Liver (tissue), 3 donors: ENCODE data around the gene MYO16.

ENCODE experiments used
- EGR1 ChIP-seq, 2 donors: IDR thresholded peaks; 2 replicates each; pipeline ENCODE4 v1.6.1; 2016 to 2018; ENCODE audit warnings: antibody characterized with exemption in 2 of 2, low read depth in 2 of 2
- GABPA ChIP-seq, 2 donors: IDR thresholded peaks in 1 of 2; conservative IDR thresholded peaks in 1 of 2; 2 replicates each; pipeline ENCODE4 v1.6.1; 2016; ENCODE audit warnings: antibody characterized with exemption in 2 of 2, mild to moderate bottlenecking in 1 of 2, moderate library complexity in 1 of 2
- JUND ChIP-seq, 2 donors: IDR thresholded peaks; 2 replicates each; pipeline ENCODE4 v1.6.1; 2016; ENCODE audit warnings: antibody characterized with exemption in 2 of 2
- NR2F2 ChIP-seq: IDR thresholded peaks from 2 replicates; pipeline ENCODE4 v1.6.1; 2016; ENCODE audit warnings: antibody characterized with exemption
- RAD21 ChIP-seq, 2 donors: IDR thresholded peaks; 2 replicates each; pipeline ENCODE4 v1.6.1; 2016; ENCODE audit warnings: antibody characterized with exemption in 2 of 2, mild to moderate bottlenecking in 2 of 2
- SP1 ChIP-seq: IDR thresholded peaks from 2 replicates; pipeline ENCODE4 v1.6.1; 2018; ENCODE audit warnings: antibody characterized with exemption, mild to moderate bottlenecking
- TAF1 ChIP-seq: conservative IDR thresholded peaks from 2 replicates; pipeline ENCODE4 v1.6.1; 2016; ENCODE audit warnings: antibody characterized with exemption, mild to moderate bottlenecking
- YY1 ChIP-seq: IDR thresholded peaks from 2 replicates; pipeline ENCODE4 v1.6.1; 2016; ENCODE audit warnings: antibody characterized with exemption, mild to moderate bottlenecking
- TF ChIP-seq, protein P1 (sequence below): IDR thresholded peaks from 2 replicates; pipeline ENCODE4 v1.6.1; 2016; ENCODE audit warnings: antibody characterized with exemption, mild to moderate bottlenecking
- TF ChIP-seq, protein P2 (sequence below): fragments of 150-350 bp; IDR thresholded peaks from 2 replicates; pipeline ENCODE4 v1.5.1; 2017; ENCODE audit warnings: improper control_type of control experiment, low read depth, low read length; ENCODE audit not compliant: missing input control
- TF ChIP-seq, protein P3 (sequence below): IDR thresholded peaks from 2 replicates; pipeline ENCODE4 v1.6.1; 2016; ENCODE audit warnings: antibody characterized with exemption
- TF ChIP-seq, protein P4 (sequence below): IDR thresholded peaks from 2 replicates; pipeline ENCODE4 v1.6.1; 2016; ENCODE audit warnings: antibody characterized with exemption
- TF ChIP-seq, protein P5 (sequence below): IDR thresholded peaks from 2 replicates; pipeline ENCODE4 v1.6.1; 2016; ENCODE audit warnings: antibody characterized with exemption
- donor health status: healthy.
- donor health status: healthy.

DNA sequence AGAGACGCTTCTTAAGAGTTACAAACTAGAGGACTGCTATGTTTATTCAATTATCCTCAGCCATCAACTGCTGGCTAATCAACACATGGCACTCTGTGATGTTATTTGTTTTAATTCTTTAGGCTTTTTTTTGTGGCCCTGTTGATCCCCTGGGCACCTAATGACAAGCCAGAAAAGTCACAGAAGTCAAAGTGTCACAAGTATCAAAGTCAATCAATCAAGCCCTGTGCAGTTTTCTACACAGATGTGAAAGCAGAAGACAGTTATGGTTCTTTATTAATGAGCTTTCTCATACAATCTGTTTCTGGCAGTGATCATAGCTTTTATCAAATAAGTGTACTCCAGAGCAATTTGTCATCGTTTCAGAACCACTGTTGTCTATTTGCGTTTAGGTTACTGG lies 34.3 kb downstream of the MYO16 start:
- TF ChIP-seq, protein P1, sequence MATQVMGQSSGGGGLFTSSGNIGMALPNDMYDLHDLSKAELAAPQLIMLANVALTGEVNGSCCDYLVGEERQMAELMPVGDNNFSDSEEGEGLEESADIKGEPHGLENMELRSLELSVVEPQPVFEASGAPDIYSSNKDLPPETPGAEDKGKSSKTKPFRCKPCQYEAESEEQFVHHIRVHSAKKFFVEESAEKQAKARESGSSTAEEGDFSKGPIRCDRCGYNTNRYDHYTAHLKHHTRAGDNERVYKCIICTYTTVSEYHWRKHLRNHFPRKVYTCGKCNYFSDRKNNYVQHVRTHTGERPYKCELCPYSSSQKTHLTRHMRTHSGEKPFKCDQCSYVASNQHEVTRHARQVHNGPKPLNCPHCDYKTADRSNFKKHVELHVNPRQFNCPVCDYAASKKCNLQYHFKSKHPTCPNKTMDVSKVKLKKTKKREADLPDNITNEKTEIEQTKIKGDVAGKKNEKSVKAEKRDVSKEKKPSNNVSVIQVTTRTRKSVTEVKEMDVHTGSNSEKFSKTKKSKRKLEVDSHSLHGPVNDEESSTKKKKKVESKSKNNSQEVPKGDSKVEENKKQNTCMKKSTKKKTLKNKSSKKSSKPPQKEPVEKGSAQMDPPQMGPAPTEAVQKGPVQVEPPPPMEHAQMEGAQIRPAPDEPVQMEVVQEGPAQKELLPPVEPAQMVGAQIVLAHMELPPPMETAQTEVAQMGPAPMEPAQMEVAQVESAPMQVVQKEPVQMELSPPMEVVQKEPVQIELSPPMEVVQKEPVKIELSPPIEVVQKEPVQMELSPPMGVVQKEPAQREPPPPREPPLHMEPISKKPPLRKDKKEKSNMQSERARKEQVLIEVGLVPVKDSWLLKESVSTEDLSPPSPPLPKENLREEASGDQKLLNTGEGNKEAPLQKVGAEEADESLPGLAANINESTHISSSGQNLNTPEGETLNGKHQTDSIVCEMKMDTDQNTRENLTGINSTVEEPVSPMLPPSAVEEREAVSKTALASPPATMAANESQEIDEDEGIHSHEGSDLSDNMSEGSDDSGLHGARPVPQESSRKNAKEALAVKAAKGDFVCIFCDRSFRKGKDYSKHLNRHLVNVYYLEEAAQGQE: no peak
- TF ChIP-seq, protein P2, sequence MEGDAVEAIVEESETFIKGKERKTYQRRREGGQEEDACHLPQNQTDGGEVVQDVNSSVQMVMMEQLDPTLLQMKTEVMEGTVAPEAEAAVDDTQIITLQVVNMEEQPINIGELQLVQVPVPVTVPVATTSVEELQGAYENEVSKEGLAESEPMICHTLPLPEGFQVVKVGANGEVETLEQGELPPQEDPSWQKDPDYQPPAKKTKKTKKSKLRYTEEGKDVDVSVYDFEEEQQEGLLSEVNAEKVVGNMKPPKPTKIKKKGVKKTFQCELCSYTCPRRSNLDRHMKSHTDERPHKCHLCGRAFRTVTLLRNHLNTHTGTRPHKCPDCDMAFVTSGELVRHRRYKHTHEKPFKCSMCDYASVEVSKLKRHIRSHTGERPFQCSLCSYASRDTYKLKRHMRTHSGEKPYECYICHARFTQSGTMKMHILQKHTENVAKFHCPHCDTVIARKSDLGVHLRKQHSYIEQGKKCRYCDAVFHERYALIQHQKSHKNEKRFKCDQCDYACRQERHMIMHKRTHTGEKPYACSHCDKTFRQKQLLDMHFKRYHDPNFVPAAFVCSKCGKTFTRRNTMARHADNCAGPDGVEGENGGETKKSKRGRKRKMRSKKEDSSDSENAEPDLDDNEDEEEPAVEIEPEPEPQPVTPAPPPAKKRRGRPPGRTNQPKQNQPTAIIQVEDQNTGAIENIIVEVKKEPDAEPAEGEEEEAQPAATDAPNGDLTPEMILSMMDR: no peak
- TF ChIP-seq YY1 (no peak), RAD21 (IDR thresholded peaks at IDR 0.05) (no peak), JUND (IDR thresholded peaks at IDR 0.05) (no peak), SP1 (no peak), GABPA (IDR thresholded peaks at IDR 0.05 in 1 of 2, conservative IDR thresholded peaks at IDR 0.05 in 1 of 2) (no peak), TAF1 (no peak), NR2F2 (no peak), EGR1 (IDR thresholded peaks at IDR 0.05; ENCODE audit: low read depth in 2 of 2) (no peak)
- TF ChIP-seq, protein P3, sequence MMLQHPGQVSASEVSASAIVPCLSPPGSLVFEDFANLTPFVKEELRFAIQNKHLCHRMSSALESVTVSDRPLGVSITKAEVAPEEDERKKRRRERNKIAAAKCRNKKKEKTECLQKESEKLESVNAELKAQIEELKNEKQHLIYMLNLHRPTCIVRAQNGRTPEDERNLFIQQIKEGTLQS: no peak
- TF ChIP-seq, protein P4, sequence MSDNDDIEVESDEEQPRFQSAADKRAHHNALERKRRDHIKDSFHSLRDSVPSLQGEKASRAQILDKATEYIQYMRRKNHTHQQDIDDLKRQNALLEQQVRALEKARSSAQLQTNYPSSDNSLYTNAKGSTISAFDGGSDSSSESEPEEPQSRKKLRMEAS: no peak
- TF ChIP-seq, protein P5, sequence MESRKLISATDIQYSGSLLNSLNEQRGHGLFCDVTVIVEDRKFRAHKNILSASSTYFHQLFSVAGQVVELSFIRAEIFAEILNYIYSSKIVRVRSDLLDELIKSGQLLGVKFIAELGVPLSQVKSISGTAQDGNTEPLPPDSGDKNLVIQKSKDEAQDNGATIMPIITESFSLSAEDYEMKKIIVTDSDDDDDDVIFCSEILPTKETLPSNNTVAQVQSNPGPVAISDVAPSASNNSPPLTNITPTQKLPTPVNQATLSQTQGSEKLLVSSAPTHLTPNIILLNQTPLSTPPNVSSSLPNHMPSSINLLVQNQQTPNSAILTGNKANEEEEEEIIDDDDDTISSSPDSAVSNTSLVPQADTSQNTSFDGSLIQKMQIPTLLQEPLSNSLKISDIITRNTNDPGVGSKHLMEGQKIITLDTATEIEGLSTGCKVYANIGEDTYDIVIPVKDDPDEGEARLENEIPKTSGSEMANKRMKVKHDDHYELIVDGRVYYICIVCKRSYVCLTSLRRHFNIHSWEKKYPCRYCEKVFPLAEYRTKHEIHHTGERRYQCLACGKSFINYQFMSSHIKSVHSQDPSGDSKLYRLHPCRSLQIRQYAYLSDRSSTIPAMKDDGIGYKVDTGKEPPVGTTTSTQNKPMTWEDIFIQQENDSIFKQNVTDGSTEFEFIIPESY: no peak
